Naive thymus-derived CD4-positive, alpha-beta T cell (primary cell): ENCODE results near the gene NECAP2. TPM values are rescaled to one million over a fixed set of nuclear protein-coding genes. Genes with fewer than 3 reads are reported as not detected.

Experiments
- ATAC-seq: fragments of 150-1000 bp; cut with Tn5 transposase; 2 replicates; pipeline ENCODE4 v1.10.0; 2021; ENCODE audit warnings: mild to moderate bottlenecking, moderate library complexity
- CTCF ChIA-PET: fragments of 350-600 bp; sonication (Branson Sonifier 250); formaldehyde crosslinking; loops from one replicate; lab custom pipeline; 2021; ENCODE audit warnings: antibody characterized with exemption; lab: Charles Lee
- POLR2A ChIA-PET: fragments of 350-600 bp; sonication (Branson Sonifier 250); formaldehyde crosslinking; loops from one replicate; lab custom pipeline; 2021; ENCODE audit warnings: antibody characterized with exemption, inconsistent platforms; lab: Charles Lee
- DNase-seq, 9 donors: peaks; one replicate each; pipeline versions ENCODE4 v3.0.0 to v3.0.0-alpha.2; 2020 to 2022; ENCODE audit warnings: mixed read lengths in 1 of 9
- H3K27ac ChIP-seq: one replicate; pipeline ENCODE4 v1.7.0; 2013; ENCODE audit warnings: mild to moderate bottlenecking, low read depth, low read length, moderate library complexity
- H3K27me3 ChIP-seq, 2 donors: one replicate each; pipeline ENCODE4 v1.7.0; 2013; ENCODE audit warnings: low read length in 2 of 2, mild to moderate bottlenecking in 2 of 2, moderate library complexity in 2 of 2; ENCODE audit not compliant: control insufficient read depth in 2 of 2, insufficient read depth in 2 of 2
- H3K36me3 ChIP-seq, 3 experiments: 1 replicate in 2 of 3; 2 replicates in 1 of 3; pipeline ENCODE4 v1.7.0; 2013; ENCODE audit warnings: low read length in 3 of 3, mild to moderate bottlenecking in 3 of 3, moderate library complexity in 1 of 3; ENCODE audit not compliant: insufficient read depth in 3 of 3, control insufficient read depth in 2 of 3
- H3K4me1 ChIP-seq, 2 donors: one replicate each; pipeline ENCODE4 v1.7.0; 2013; ENCODE audit warnings: low read length in 2 of 2, mild to moderate bottlenecking in 2 of 2, moderate library complexity in 1 of 2; ENCODE audit not compliant: control insufficient read depth in 2 of 2, insufficient read depth in 2 of 2
- H3K4me3 ChIP-seq: 2 replicates; pipeline ENCODE4 v1.7.0; 2013; ENCODE audit warnings: mild to moderate bottlenecking, low read length
- H3K9me3 ChIP-seq, 3 experiments: 1 replicate in 2 of 3; 2 replicates in 1 of 3; pipeline ENCODE4 v1.7.0; 2013; ENCODE audit warnings: low read length in 3 of 3; ENCODE audit not compliant: control insufficient read depth in 2 of 3
- H3K27ac Mint-ChIP-seq, 9 donors: one replicate each; pipeline ENCODE4 v1.8.0; 2020 to 2022; ENCODE audit warnings: mixed read lengths in 9 of 9, mild to moderate bottlenecking in 8 of 9, moderate library complexity in 5 of 9, inconsistent platforms in 2 of 9
- H3K27me3 Mint-ChIP-seq, 5 donors: one replicate each; pipeline ENCODE4 v1.8.0; 2021 to 2022; ENCODE audit warnings: mixed read lengths in 5 of 5, mild to moderate bottlenecking in 1 of 5
- H3K36me3 Mint-ChIP-seq, 5 donors: one replicate each; pipeline ENCODE4 v1.8.0; 2020 to 2022; ENCODE audit warnings: mixed read lengths in 5 of 5, mild to moderate bottlenecking in 3 of 5, inconsistent platforms in 1 of 5
- H3K4me1 Mint-ChIP-seq, 7 donors: one replicate each; pipeline ENCODE4 v1.8.0; 2020 to 2022; ENCODE audit warnings: mixed read lengths in 7 of 7, mild to moderate bottlenecking in 3 of 7, inconsistent platforms in 1 of 7
- H3K4me3 Mint-ChIP-seq, 10 donors: one replicate each; pipeline ENCODE4 v1.8.0; 2020 to 2022; ENCODE audit warnings: mild to moderate bottlenecking in 10 of 10, mixed read lengths in 10 of 10, moderate library complexity in 6 of 10, inconsistent platforms in 2 of 10
- H3K9me3 Mint-ChIP-seq, 11 donors: one replicate each; pipeline ENCODE4 v1.8.0; 2020 to 2022; ENCODE audit warnings: mixed read lengths in 11 of 11, mild to moderate bottlenecking in 4 of 11, inconsistent platforms in 1 of 11, moderate library complexity in 1 of 11
- intact Hi-C, 2 donors: fragments of 100-400 bp; cut with micrococcal nuclease; formaldehyde crosslinking; loops; one replicate each; pipeline ENCODE4 v1.15.1; 2023
- polyA plus RNA-seq, 2 donors: library from polyadenylated mRNA; unstranded; fragments of 300-500 nt; fragmentation: Illumina TruSeq; gene quantifications; one replicate each; pipeline ENCODE4 v1.2.3, GENCODE V29; 2021
- total RNA-seq, 6 experiments: library from RNA in 5 of 6; stranded (reverse) in 5 of 6; gene quantifications; 1 replicate in 5 of 6; 2 replicates in 1 of 6; pipeline ENCODE4 v1.2.3 and lab custom pipeline; 2021 to 2026

The NECAP2 gene
- total and polyA plus RNA-seq, 7 experiments from 2014 or later: 98.2 to 264 (median 157) TPM

DNA sequence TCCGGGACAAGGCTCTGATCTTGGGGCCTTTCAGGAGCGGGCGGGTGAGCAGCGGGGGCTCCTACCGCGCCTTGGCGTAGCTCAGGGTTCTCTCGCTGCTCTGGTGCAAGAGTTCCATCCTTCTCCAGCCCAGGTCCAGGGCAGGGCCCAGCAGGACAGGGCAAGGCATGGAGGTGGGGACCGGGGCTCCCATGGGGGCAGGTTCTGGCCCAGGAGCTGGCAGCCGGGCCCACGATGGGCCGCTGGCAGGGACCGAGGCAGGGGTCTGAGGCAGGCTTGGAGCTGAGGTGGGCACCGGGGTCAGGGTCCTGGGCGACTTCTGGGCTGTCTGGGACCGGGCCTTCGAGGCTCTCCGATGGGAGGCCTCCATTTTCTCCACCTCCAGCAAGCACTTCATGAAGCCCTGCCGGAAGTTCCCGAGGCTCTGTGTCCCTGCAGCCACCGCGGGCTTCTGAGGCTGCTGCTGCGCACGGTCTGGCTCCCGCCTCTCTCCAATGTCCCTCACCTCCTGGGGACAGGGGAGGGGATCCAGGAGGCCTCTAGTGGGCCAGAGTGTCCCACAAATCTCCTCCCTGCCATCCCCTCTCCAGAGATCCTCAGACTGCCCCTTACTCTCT lies 30.9 kb upstream of the NECAP2 start:
- H3K27me3 Mint-ChIP-seq: peaks cover 0 to 14% (median 0%) of the 10 kb centered on the region in 5 donors
- Histone ChIP-seq H3K4me3 (no peak overlapping the region), H3K36me3 (no peaks in the 10 kb centered on the region), H3K4me1 (no peaks in the 10 kb centered on the region), H3K27ac (no peak overlapping the region), H3K27me3 (no peaks in the 10 kb centered on the region), H3K9me3 (no peaks in the 10 kb centered on the region)
- peaks cover 0 to 7% (median 0%) of the 10 kb centered on the region in 7 donors for H3K4me1 Mint-ChIP-seq
- ChIA-PET POLR2A (no interaction called here), CTCF (no interaction called here)
- no peak overlapping the region for H3K4me3 Mint-ChIP-seq
- DNase-seq (no peak), ATAC-seq (no peak)
- no peak overlapping the region for H3K27ac Mint-ChIP-seq
- intact Hi-C loops: no loop called here
- no peaks in the 10 kb centered on the region for H3K9me3 Mint-ChIP-seq
- peaks cover 0 to 4% (median 0%) of the 10 kb centered on the region in 5 donors for H3K36me3 Mint-ChIP-seq

GRCh38 chr1:16410803-16411202 lies 29.7 kb upstream of the NECAP2 start:
- H3K9me3 Mint-ChIP-seq: no peaks in the 10 kb centered on the region
- CTCF ChIA-PET: no interaction called here

DNA sequence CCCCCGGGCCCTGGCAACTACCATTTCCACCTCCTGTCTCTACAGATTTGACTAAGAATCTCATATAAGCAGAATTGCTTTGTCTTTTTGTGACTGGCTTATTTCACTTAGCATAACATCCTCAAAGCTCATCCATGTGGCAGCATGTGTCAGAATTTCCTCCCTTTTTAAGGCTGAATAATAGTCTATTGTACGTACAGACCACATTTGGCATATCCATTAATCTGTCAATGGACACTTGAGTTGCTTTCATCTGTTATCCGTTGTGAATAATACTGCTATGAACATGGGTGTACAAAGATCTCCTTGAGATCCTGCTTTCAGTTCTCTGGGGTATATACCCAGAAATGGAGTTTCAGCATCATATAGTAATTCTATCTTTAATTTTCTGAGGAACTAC lies 27.3 kb upstream of the NECAP2 start:
- H3K4me1 ChIP-seq: no peaks in the 10 kb centered on the region
- no peaks in the 10 kb centered on the region for H3K9me3 ChIP-seq
- DNase-seq (no peak), ATAC-seq (no peak)
- Mint-ChIP-seq H3K9me3 (no peaks in the 10 kb centered on the region), H3K27me3 (peaks cover 0 to 14% (median 0%) of the 10 kb centered on the region in 5 donors), H3K36me3 (peaks cover 0 to 4% (median 0%) of the 10 kb centered on the region in 5 donors), H3K4me3 (no peak overlapping the region), H3K27ac (no peak overlapping the region), H3K4me1 (peaks cover 0 to 7% (median 0%) of the 10 kb centered on the region in 7 donors)
- ChIA-PET POLR2A (no interaction called here), CTCF (no interaction called here)
- H3K4me3 ChIP-seq: no peak overlapping the region
- no peaks in the 10 kb centered on the region for H3K27me3 ChIP-seq
- H3K27ac ChIP-seq: no peak overlapping the region
- intact Hi-C loops: no loop called here
- no peaks in the 10 kb centered on the region for H3K36me3 ChIP-seq

More at GRCh38 chr1:16410803-16411202, 29.7 kb upstream of the NECAP2 start:
- no peak overlapping the region for H3K27ac ChIP-seq
- Mint-ChIP-seq H3K4me3 (no peak overlapping the region), H3K27ac (peak overlapping the region in 2 of 9 donors; percentile 47 to 68), H3K36me3 (peaks cover 0 to 4% (median 0%) of the 10 kb centered on the region in 5 donors), H3K27me3 (peaks cover 0 to 14% (median 0%) of the 10 kb centered on the region in 5 donors), H3K4me1 (peaks cover 0 to 7% (median 0%) of the 10 kb centered on the region in 7 donors)
- H3K36me3 ChIP-seq: no peaks in the 10 kb centered on the region
- H3K27me3 ChIP-seq: no peaks in the 10 kb centered on the region
- no peaks in the 10 kb centered on the region for H3K4me1 ChIP-seq
- DNase-seq: no peak
- no peak for ATAC-seq
- H3K9me3 ChIP-seq: no peaks in the 10 kb centered on the region
- intact Hi-C loops: no loop called here
- H3K4me3 ChIP-seq: no peak overlapping the region
- POLR2A ChIA-PET: no interaction called here

GRCh38 chr1:16418823-16419425 lies 21.6 kb upstream of the NECAP2 start:
- no peaks in the 10 kb centered on the region for H3K27me3 Mint-ChIP-seq
- DNase-seq (no peak), ATAC-seq (no peak)
- H3K27ac Mint-ChIP-seq: peak overlapping the region in 6 of 9 donors; percentile 43 to 95 (median 78)
- Histone ChIP-seq H3K27me3 (no peaks in the 10 kb centered on the region), H3K36me3 (no peaks in the 10 kb centered on the region), H3K4me1 (peaks cover 22 to 26% of the 10 kb centered on the region in 2 donors), H3K27ac (no peak overlapping the region), H3K4me3 (no peak overlapping the region), H3K9me3 (no peaks in the 10 kb centered on the region)
- CTCF ChIA-PET: interaction anchor here (1.3 kb wide), 1 partner anchor 21 kb away, joined by 3 read pairs; the partner anchor contains the start of gene NECAP2
- H3K9me3 Mint-ChIP-seq: peaks cover 0 to 4% (median 0%) of the 10 kb centered on the region in 11 donors
- POLR2A ChIA-PET: no interaction called here
- H3K4me1 Mint-ChIP-seq: peaks cover 23 to 38% (median 33%) of the 10 kb centered on the region in 7 donors
- H3K36me3 Mint-ChIP-seq: peaks cover 0 to 8% (median 0%) of the 10 kb centered on the region in 5 donors
- peak overlapping the region in 6 of 10 donors; percentile 2 to 55 (median 30) for H3K4me3 Mint-ChIP-seq
- intact Hi-C loops: no loop called here

- intact Hi-C loops: loop anchor here (1.0 to 5.0 kb wide), 5 partner anchors 20 to 53 kb away; partner anchors contain the start of genes SZRD1 (in 2 of the 2) and NECAP2 (in 1 of the 2)
Measured at GRCh38 chr1:16420424-16421118, 20.0 kb upstream of the NECAP2 start.

GRCh38 chr1:16421201-16421600 lies 19.3 kb upstream of the NECAP2 start:
- ATAC-seq (peak; percentile 32), DNase-seq (no peak)
- peaks cover 21 to 38% (median 33%) of the 10 kb centered on the region in 7 donors for H3K4me1 Mint-ChIP-seq
- H3K27ac ChIP-seq: peak overlapping the region; percentile 55
- peak overlapping the region in 8 of 10 donors; percentile 62 to 88 (median 78) for H3K4me3 Mint-ChIP-seq
- peak overlapping the region; percentile 69 to 95 (median 84) for H3K27ac Mint-ChIP-seq
- no peaks in the 10 kb centered on the region for H3K27me3 ChIP-seq
- H3K4me3 ChIP-seq: peak overlapping the region; percentile 36
- peaks cover 0 to 4% (median 0%) of the 10 kb centered on the region in 11 donors for H3K9me3 Mint-ChIP-seq
- H3K27me3 Mint-ChIP-seq: no peaks in the 10 kb centered on the region
- no peaks in the 10 kb centered on the region for H3K36me3 ChIP-seq
- H3K36me3 Mint-ChIP-seq: peaks cover 0 to 8% (median 0%) of the 10 kb centered on the region in 5 donors
- intact Hi-C loops: loop anchor here (1.0 to 5.0 kb wide), 3 partner anchors 34 to 54 kb away; partner anchors contain the start of gene SZRD1 (in 2 of the 2)
- ChIA-PET CTCF (interaction anchor here (0.7 to 1.1 kb wide), 2 partner anchors 253 to 342 kb away, joined by 3 read pairs; no protein-coding TSS in a partner anchor), POLR2A (interaction anchor here (0.5 to 3.9 kb wide), 3 partner anchors 19 to 485 kb away, joined by 3 to 21 read pairs (median 16); partner anchors contain the start of genes NECAP2 and SZRD1)
- H3K9me3 ChIP-seq: no peaks in the 10 kb centered on the region
- H3K4me1 ChIP-seq: peaks cover 22 to 26% of the 10 kb centered on the region in 2 donors

More at GRCh38 chr1:16420424-16421118, 20.0 kb upstream of the NECAP2 start:
- Histone ChIP-seq H3K36me3 (no peaks in the 10 kb centered on the region), H3K4me3 (peak overlapping the region; percentile 36), H3K9me3 (no peaks in the 10 kb centered on the region), H3K4me1 (peaks cover 22 to 26% of the 10 kb centered on the region in 2 donors), H3K27me3 (no peaks in the 10 kb centered on the region), H3K27ac (peak overlapping the region; percentile 55)
- peaks cover 0 to 4% (median 0%) of the 10 kb centered on the region in 11 donors for H3K9me3 Mint-ChIP-seq
- peaks cover 23 to 38% (median 33%) of the 10 kb centered on the region in 7 donors for H3K4me1 Mint-ChIP-seq
- H3K27me3 Mint-ChIP-seq: no peaks in the 10 kb centered on the region
- H3K4me3 Mint-ChIP-seq: peak overlapping the region; percentile 62 to 88 (median 75)
- peak overlapping the region; percentile 69 to 95 (median 84) for H3K27ac Mint-ChIP-seq
- ATAC-seq (peak; percentile 92), DNase-seq (peak in 8 of 9 donors; percentile 42 to 66 (median 58))
- peaks cover 0 to 8% (median 0%) of the 10 kb centered on the region in 5 donors for H3K36me3 Mint-ChIP-seq
- POLR2A ChIA-PET: interaction anchor here (0.5 to 3.9 kb wide), 6 partner anchors 10 to 587 kb away, joined by 3 to 21 read pairs (median 4); partner anchors contain the start of genes NECAP2 and SZRD1
- CTCF ChIA-PET: interaction anchor here (0.7 to 1.3 kb wide), 3 partner anchors 20 to 342 kb away, joined by 3 read pairs; partner anchors contain the start of gene NECAP2
